HepG2 (cell line): ENCODE data around the gene NAT9. TPM values are rescaled to one million over a fixed set of nuclear protein-coding genes. Genes with fewer than 3 reads are reported as not detected.

Experiments used
- CHCHD3 ChIP-seq: sonication (generic); formaldehyde crosslinking; IDR thresholded peaks from 2 replicates; pipeline ENCODE4 v1.8.0; 2022; ENCODE audit warnings: mild to moderate bottlenecking, missing genetic modification reagents, moderate library complexity
- PAF1 ChIP-seq: IDR thresholded peaks from 2 replicates; pipeline ENCODE4 v1.6.1; 2016; ENCODE audit warnings: missing genetic modification reagents, missing compliant biosample characterization
- TFAP4 ChIP-seq: sonication (generic); IDR thresholded peaks from 2 replicates; pipeline ENCODE4 v1.6.1; 2016; ENCODE audit warnings: low read depth, borderline replicate concordance
- YY1 ChIP-seq: IDR thresholded peaks from 2 replicates; pipeline ENCODE4 v1.6.1; 2011; ENCODE audit warnings: low read length, low read depth, moderate library complexity, mild to moderate bottlenecking; ENCODE audit not compliant: insufficient read depth, insufficient replicate concordance
- ZBTB38 ChIP-seq: sonication (generic); formaldehyde crosslinking; IDR thresholded peaks from 2 replicates; pipeline ENCODE4 v1.5.1; 2020; ENCODE audit warnings: mild to moderate bottlenecking, missing genetic modification reagents
- ZBTB7A ChIP-seq: sonication (generic); formaldehyde crosslinking; IDR thresholded peaks from 2 replicates; pipeline ENCODE4 v1.8.0; 2022; ENCODE audit warnings: mild to moderate bottlenecking, missing genetic modification reagents
- ZNF121 ChIP-seq: sonication (generic); formaldehyde crosslinking; IDR thresholded peaks from 2 replicates; pipeline ENCODE4 v1.5.0; 2020; ENCODE audit warnings: mild to moderate bottlenecking, missing genetic modification reagents
- ZNF496 ChIP-seq: sonication (generic); formaldehyde crosslinking; IDR thresholded peaks from 2 replicates; pipeline ENCODE4 v1.8.1; 2023; ENCODE audit warnings: mild to moderate bottlenecking, moderate library complexity, missing genetic modification reagents; ENCODE audit not compliant: insufficient replicate concordance
- ZNF609 ChIP-seq: sonication (generic); formaldehyde crosslinking; IDR thresholded peaks from 2 replicates; pipeline ENCODE4 v1.4.0; 2020; ENCODE audit warnings: mild to moderate bottlenecking, missing genetic modification reagents, borderline replicate concordance
- ZNF672 ChIP-seq: sonication (generic); formaldehyde crosslinking; IDR thresholded peaks from 2 replicates; pipeline ENCODE4 v1.8.1; 2022; ENCODE audit warnings: missing genetic modification reagents
- ZNF7 ChIP-seq: IDR thresholded peaks from 2 replicates; pipeline ENCODE4 v1.6.1; 2016; ENCODE audit warnings: missing biosample characterization, missing genetic modification reagents
- ZNF761 ChIP-seq: sonication (generic); formaldehyde crosslinking; conservative IDR thresholded peaks from 2 replicates; pipeline ENCODE4 v1.4.0; 2020; ENCODE audit warnings: mild to moderate bottlenecking, missing genetic modification reagents
- ZNF773 ChIP-seq: sonication (generic); formaldehyde crosslinking; IDR thresholded peaks from 2 replicates; pipeline ENCODE4 v1.4.0; 2020; ENCODE audit warnings: missing genetic modification reagents, borderline replicate concordance
- ZNF850 ChIP-seq: sonication (generic); formaldehyde crosslinking; conservative IDR thresholded peaks from 2 replicates; pipeline ENCODE4 v1.9.0; 2021; ENCODE audit warnings: mild to moderate bottlenecking, missing genetic modification reagents
- polyA plus RNA-seq, 8 experiments: library from polyadenylated mRNA; depleted of rRNA in 3 of 8; stranded (reverse) in 7 of 8; unstranded in 1 of 8; fragments of >200 nt; fragmentation: Illumina TruSeq in 4 of 8; extraction: Trizol in 4 of 8; gene quantifications; 2 replicates each; pipeline versions ENCODE4 v1.2.1 to v1.2.3, GENCODE V29; 2011 to 2016; ENCODE audit warnings: low read depth in 4 of 8, missing spikeins in 1 of 8, mixed read lengths in 1 of 8; ENCODE audit not compliant: insufficient read depth in 1 of 8
- total RNA-seq, 5 experiments: library from RNA; depleted of rRNA; stranded (reverse); fragments of >200 nt; fragmentation: Illumina TruSeq; extraction: Trizol; gene quantifications; 2 replicates each; pipeline ENCODE4 v1.2.3, GENCODE V29; 2016; ENCODE audit warnings: low read depth in 1 of 5
- TF ChIP-seq, protein P1 (sequence below): sonication (generic); formaldehyde crosslinking; IDR thresholded peaks from 2 replicates; pipeline ENCODE4 v1.8.0; 2022; ENCODE audit warnings: mild to moderate bottlenecking, missing genetic modification reagents; ENCODE audit not compliant: insufficient replicate concordance
- TF ChIP-seq, protein P2 (sequence below): sonication (generic); formaldehyde crosslinking; IDR thresholded peaks from 2 replicates; pipeline ENCODE4 v1.5.1; 2020; ENCODE audit warnings: mild to moderate bottlenecking, missing genetic modification reagents, borderline replicate concordance

NAT9 gene
- total and polyA plus RNA-seq, 2 of the 13 experiments (the other 11 are each of a cell fraction or from before 2014, with no cell fraction given), result 39.7 to 44.2 TPM

- peak; percentile 5; the same call in 1 of the 2 replicates for TF ChIP-seq TFAP4
- no peak for TF ChIP-seq ZNF7 (CRISPR knock-in tag)
- TF ChIP-seq ZNF672 (CRISPR knock-in tag), result no peak
- TF ChIP-seq, protein P1, sequence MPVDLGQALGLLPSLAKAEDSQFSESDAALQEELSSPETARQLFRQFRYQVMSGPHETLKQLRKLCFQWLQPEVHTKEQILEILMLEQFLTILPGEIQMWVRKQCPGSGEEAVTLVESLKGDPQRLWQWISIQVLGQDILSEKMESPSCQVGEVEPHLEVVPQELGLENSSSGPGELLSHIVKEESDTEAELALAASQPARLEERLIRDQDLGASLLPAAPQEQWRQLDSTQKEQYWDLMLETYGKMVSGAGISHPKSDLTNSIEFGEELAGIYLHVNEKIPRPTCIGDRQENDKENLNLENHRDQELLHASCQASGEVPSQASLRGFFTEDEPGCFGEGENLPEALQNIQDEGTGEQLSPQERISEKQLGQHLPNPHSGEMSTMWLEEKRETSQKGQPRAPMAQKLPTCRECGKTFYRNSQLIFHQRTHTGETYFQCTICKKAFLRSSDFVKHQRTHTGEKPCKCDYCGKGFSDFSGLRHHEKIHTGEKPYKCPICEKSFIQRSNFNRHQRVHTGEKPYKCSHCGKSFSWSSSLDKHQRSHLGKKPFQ (CRISPR knock-in tag), result peak; percentile 74
- TF ChIP-seq ZNF609, result 0 out of 2 replicates have a peak, but pooled peaks have one; percentile 18
- TF ChIP-seq ZNF773, result no peak
- TF ChIP-seq ZNF121 (CRISPR knock-in tag), result no peak
- no peak for TF ChIP-seq ZNF761 (CRISPR knock-in tag)
- no peak for TF ChIP-seq YY1
- TF ChIP-seq PAF1 (CRISPR knock-in tag), result peak; percentile 50; the same call in 1 of the 2 replicates
- TF ChIP-seq CHCHD3 (CRISPR knock-in tag), result peak; percentile 69; the same call in 1 of the 2 replicates
- TF ChIP-seq, protein P2, sequence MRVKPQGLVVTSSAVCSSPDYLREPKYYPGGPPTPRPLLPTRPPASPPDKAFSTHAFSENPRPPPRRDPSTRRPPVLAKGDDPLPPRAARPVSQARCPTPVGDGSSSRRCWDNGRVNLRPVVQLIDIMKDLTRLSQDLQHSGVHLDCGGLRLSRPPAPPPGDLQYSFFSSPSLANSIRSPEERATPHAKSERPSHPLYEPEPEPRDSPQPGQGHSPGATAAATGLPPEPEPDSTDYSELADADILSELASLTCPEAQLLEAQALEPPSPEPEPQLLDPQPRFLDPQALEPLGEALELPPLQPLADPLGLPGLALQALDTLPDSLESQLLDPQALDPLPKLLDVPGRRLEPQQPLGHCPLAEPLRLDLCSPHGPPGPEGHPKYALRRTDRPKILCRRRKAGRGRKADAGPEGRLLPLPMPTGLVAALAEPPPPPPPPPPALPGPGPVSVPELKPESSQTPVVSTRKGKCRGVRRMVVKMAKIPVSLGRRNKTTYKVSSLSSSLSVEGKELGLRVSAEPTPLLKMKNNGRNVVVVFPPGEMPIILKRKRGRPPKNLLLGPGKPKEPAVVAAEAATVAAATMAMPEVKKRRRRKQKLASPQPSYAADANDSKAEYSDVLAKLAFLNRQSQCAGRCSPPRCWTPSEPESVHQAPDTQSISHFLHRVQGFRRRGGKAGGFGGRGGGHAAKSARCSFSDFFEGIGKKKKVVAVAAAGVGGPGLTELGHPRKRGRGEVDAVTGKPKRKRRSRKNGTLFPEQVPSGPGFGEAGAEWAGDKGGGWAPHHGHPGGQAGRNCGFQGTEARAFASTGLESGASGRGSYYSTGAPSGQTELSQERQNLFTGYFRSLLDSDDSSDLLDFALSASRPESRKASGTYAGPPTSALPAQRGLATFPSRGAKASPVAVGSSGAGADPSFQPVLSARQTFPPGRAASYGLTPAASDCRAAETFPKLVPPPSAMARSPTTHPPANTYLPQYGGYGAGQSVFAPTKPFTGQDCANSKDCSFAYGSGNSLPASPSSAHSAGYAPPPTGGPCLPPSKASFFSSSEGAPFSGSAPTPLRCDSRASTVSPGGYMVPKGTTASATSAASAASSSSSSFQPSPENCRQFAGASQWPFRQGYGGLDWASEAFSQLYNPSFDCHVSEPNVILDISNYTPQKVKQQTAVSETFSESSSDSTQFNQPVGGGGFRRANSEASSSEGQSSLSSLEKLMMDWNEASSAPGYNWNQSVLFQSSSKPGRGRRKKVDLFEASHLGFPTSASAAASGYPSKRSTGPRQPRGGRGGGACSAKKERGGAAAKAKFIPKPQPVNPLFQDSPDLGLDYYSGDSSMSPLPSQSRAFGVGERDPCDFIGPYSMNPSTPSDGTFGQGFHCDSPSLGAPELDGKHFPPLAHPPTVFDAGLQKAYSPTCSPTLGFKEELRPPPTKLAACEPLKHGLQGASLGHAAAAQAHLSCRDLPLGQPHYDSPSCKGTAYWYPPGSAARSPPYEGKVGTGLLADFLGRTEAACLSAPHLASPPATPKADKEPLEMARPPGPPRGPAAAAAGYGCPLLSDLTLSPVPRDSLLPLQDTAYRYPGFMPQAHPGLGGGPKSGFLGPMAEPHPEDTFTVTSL (CRISPR knock-in tag), result 0 out of 2 replicates have a peak, but pooled peaks have one; percentile 27
- TF ChIP-seq ZNF850, result no peak
- no peak for TF ChIP-seq ZNF496 (CRISPR knock-in tag)
- TF ChIP-seq ZBTB38, result 0 out of 2 replicates have a peak, but pooled peaks have one; percentile 2
- 0 out of 2 replicates have a peak, but pooled peaks have one; percentile 46 for TF ChIP-seq ZBTB7A (CRISPR knock-in tag)
These were observed 6.2 kb downstream of the NAT9 start (continued) for GRCh38 chr17:74769856-74770497.
